ENCODE measurements around the gene HLCS.

HLCS gene

DNA sequence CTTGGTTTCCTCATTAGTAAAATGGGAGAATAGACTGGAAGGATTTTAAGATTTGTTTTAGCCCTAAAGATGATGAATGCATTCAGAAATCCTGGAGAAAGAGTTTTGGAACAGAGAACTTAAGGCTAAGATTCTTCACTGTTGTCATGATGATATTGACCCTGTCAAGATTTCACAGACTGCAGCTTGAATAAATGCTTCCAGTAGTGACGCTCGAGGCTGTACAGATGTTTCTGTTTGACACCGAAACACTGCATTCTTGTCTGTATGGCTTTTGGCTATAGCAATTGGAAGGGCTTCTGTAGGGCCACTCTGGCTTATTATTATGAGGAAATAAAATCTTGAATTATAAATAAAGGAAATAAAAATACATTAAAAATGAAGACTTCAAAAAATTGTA, 241.8 kb downstream of the HLCS start:
- peaks cover 36% of the 10 kb centered on the region for H3K27me3 ChIP-seq (ENCODE audit: insufficient read depth, insufficient read length)
- no peaks in the 10 kb centered on the region for H3K36me3 ChIP-seq (ENCODE audit: insufficient read depth, insufficient read length, low read length)
- peaks cover under 1% of the 10 kb centered on the region for H3K4me1 ChIP-seq (ENCODE audit: insufficient read depth, insufficient read length)
- no peak for DNase-seq (ENCODE audit: low read depth, low spot score)
- TF ChIP-seq SUZ12 (IDR thresholded peaks at IDR 0.05; ENCODE audit: extremely low read depth, insufficient read depth, insufficient read length) (no peak), YY1 (IDR thresholded peaks at IDR 0.05; ENCODE audit: insufficient read depth, insufficient read length) (no peak), ZNF274 (IDR thresholded peaks at IDR 0.05; ENCODE audit: low read depth, low read length) (no peak)
- H3K4me3 ChIP-seq (ENCODE audit: insufficient read length, low read depth), result no peak overlapping the region
- no peak overlapping the region for H3K9ac ChIP-seq (ENCODE audit: insufficient read length, low read depth)
- H3K9me3 ChIP-seq (ENCODE audit: insufficient read depth, low read length), result no peaks in the 10 kb centered on the region

DNA sequence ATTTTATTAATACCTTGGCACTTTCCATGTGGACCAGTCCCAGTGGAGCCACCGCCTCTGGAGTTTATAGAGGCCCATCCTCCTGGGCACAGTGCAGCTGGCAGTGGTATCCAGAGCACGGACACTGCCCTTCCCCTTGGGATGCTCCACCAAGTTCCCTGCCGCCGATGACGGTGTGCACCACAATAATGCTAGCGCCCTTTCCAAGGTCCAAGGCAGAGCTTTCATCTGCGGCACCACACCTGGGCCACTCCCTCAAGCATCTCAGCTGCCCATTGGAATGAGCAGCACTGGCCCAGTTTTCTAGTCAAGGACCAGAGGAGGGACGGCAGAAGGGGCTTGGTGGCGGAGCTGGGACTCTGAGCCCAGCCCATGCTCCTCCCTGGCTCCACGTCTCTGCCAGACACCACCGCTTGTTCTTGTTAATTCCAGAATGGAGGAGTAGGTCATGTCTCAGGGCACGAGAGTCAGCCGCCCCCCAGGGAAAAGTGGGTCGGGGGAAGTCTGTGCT, 243.0 kb downstream of the HLCS start:
- Histone ChIP-seq H3K27me3 (ENCODE audit: insufficient read depth, insufficient read length) (peaks cover 48% of the 10 kb centered on the region), H3K9me3 (ENCODE audit: insufficient read depth, low read length) (no peaks in the 10 kb centered on the region), H3K36me3 (ENCODE audit: insufficient read depth, insufficient read length, low read length) (no peaks in the 10 kb centered on the region), H3K4me3 (ENCODE audit: insufficient read length, low read depth) (no peak overlapping the region), H3K4me1 (ENCODE audit: insufficient read depth, insufficient read length) (peaks cover 11% of the 10 kb centered on the region), H3K9ac (ENCODE audit: insufficient read length, low read depth) (no peak overlapping the region)
- no peak for TF ChIP-seq ZNF274 (IDR thresholded peaks at IDR 0.05; ENCODE audit: low read depth, low read length)
- no peak for TF ChIP-seq SUZ12 (IDR thresholded peaks at IDR 0.05; ENCODE audit: extremely low read depth, insufficient read depth, insufficient read length)
- TF ChIP-seq YY1 (IDR thresholded peaks at IDR 0.05; ENCODE audit: insufficient read depth, insufficient read length), result no peak
- DNase-seq (ENCODE audit: low read depth, low spot score), result no peak

DNA sequence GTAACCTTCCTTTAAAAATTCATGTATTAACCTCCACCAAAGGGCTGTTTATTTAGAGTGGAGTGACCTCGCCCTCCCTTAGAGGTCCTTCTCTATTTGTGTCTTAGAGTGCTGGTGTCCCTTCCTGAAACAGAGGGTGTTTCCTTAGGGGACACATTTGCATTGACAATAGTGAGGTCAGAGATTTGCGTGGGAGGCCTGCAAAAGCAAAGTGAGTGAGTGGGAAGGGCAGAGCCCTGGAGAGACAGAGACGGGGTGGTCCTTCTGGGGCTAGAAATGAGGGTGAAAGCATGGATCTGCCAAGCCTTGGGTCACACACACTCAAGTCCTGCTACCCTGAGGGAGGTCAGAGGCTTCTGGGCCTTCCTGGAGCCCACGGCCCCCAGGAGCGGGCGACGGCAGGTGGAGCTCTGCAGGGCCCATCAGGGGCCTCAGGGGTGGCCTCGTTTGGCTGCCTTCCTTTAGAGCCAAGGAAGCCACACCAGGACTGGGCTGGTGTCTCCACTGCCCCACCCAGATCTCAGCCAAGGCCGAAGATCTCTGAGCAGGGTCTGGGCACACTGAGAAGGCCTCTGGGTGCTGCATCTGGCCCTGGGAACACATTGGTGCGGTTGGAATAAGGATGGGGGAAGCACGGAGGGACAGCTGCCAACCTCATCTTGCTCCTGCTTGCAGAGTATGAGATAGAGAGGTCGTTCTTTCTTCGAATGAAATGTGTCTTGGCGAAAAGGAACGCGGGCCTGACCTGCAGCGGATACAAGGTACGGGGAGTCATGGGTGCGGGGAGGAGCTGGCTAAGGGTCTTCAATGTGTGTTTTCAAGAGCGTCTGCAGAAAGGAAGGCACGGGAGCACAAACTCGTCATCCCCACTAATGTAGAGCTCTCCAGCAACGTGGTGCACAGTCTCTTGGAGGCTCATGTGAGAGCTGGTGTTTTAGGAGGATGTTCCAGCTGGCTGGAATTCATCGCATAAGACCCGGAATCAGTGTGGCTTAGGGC, 243.8 kb downstream of the HLCS start:
- Histone ChIP-seq H3K4me3 (ENCODE audit: insufficient read length, low read depth) (no peak overlapping the region), H3K4me1 (ENCODE audit: insufficient read depth, insufficient read length) (peaks cover 14% of the 10 kb centered on the region), H3K9me3 (ENCODE audit: insufficient read depth, low read length) (no peaks in the 10 kb centered on the region), H3K27me3 (ENCODE audit: insufficient read depth, insufficient read length) (peaks cover 49% of the 10 kb centered on the region), H3K36me3 (ENCODE audit: insufficient read depth, insufficient read length, low read length) (no peaks in the 10 kb centered on the region), H3K9ac (ENCODE audit: insufficient read length, low read depth) (no peak overlapping the region)
- no peak for DNase-seq (ENCODE audit: low read depth, low spot score)
- no peak for TF ChIP-seq ZNF274 (IDR thresholded peaks at IDR 0.05; ENCODE audit: low read depth, low read length)
- TF ChIP-seq SUZ12 (IDR thresholded peaks at IDR 0.05; ENCODE audit: extremely low read depth, insufficient read depth, insufficient read length), result no peak
- no peak for TF ChIP-seq YY1 (IDR thresholded peaks at IDR 0.05; ENCODE audit: insufficient read depth, insufficient read length)

DNA sequence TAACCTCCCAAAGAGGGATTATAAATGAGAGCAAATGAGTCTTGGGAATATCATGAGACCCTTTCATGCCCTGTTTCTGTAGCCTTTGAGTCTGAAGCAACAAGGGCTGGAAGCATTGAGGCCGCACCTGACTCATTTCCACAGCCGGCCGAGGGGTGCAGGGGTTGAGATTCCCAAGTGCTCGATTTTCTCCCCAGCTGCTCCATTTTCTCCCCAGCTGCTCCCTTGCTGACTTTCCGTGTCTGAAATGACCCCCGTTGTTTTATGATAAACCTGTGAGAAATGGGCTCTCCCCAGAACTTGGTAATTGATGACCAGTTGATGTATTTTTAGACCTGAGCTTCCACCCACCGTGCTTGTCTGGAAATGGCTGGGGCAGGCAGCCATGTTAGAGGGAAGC, 244.7 kb downstream of the HLCS start:
- no peak for DNase-seq (ENCODE audit: low read depth, low spot score)
- Histone ChIP-seq H3K4me3 (ENCODE audit: insufficient read length, low read depth) (no peak overlapping the region), H3K9ac (ENCODE audit: insufficient read length, low read depth) (no peak overlapping the region), H3K27me3 (ENCODE audit: insufficient read depth, insufficient read length) (peaks cover 57% of the 10 kb centered on the region), H3K9me3 (ENCODE audit: insufficient read depth, low read length) (no peaks in the 10 kb centered on the region), H3K4me1 (ENCODE audit: insufficient read depth, insufficient read length) (peaks cover 14% of the 10 kb centered on the region), H3K36me3 (ENCODE audit: insufficient read depth, insufficient read length, low read length) (no peaks in the 10 kb centered on the region)
- no peak for TF ChIP-seq SUZ12 (IDR thresholded peaks at IDR 0.05; ENCODE audit: extremely low read depth, insufficient read depth, insufficient read length)
- no peak for TF ChIP-seq ZNF274 (IDR thresholded peaks at IDR 0.05; ENCODE audit: low read depth, low read length)
- TF ChIP-seq YY1 (IDR thresholded peaks at IDR 0.05; ENCODE audit: insufficient read depth, insufficient read length), result no peak

DNA sequence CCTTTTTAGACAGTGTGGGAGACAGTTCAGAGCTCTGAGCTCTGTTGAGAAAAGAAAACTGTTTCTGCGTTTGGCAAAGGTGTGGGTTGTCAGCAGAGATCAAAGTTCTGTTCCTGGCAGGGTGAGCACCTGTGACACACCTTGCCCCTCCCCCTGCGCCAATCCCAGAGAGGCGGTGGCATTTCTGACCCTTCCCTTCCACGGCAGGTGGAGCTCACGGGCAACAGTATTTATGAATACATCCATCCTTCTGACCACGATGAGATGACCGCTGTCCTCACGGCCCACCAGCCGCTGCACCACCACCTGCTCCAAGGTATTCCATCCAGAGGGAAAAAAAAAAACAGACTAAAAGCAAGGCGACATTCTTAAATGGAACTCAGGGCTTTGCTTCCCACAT, 246.9 kb downstream of the HLCS start:
- Histone ChIP-seq H3K27me3 (ENCODE audit: insufficient read depth, insufficient read length) (peaks cover 79% of the 10 kb centered on the region), H3K36me3 (ENCODE audit: insufficient read depth, insufficient read length, low read length) (no peaks in the 10 kb centered on the region), H3K9ac (ENCODE audit: insufficient read length, low read depth) (no peak overlapping the region), H3K4me1 (ENCODE audit: insufficient read depth, insufficient read length) (peaks cover 14% of the 10 kb centered on the region), H3K4me3 (ENCODE audit: insufficient read length, low read depth) (no peak overlapping the region), H3K9me3 (ENCODE audit: insufficient read depth, low read length) (no peaks in the 10 kb centered on the region)
- no peak for DNase-seq (ENCODE audit: low read depth, low spot score)
- TF ChIP-seq SUZ12 (IDR thresholded peaks at IDR 0.05; ENCODE audit: extremely low read depth, insufficient read depth, insufficient read length) (no peak), YY1 (IDR thresholded peaks at IDR 0.05; ENCODE audit: insufficient read depth, insufficient read length) (no peak), ZNF274 (IDR thresholded peaks at IDR 0.05; ENCODE audit: low read depth, low read length) (no peak)

DNA sequence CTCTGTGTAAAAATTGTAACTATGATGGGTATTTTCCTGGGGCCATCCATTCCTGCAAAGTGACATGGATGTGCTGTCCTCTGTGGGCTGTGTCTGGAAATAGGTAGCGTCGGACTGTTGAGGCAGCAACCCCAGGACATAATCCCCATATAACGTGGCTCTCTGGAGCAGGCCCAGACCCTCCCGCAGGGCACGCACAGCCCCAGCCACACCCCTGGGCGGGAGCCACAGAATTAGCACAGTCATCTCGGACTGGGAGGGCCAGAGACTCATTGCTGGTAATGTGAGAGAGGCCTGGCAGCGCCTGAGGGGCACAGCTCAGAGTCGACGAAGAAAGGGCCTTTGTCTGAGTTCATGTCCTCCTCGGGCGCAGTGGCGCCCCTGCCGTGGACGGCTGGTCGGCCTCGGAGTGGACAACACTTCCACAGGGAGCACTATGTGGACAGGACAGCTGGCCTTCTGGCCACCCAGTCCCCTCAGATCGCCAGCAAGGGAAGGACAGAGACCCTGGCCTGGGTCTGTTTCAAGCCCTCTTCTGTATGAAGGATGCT, 247.4 kb downstream of the HLCS start:
- H3K9me3 ChIP-seq (ENCODE audit: insufficient read depth, low read length), result no peaks in the 10 kb centered on the region
- no peak overlapping the region for H3K4me3 ChIP-seq (ENCODE audit: insufficient read length, low read depth)
- H3K36me3 ChIP-seq (ENCODE audit: insufficient read depth, insufficient read length, low read length), result no peaks in the 10 kb centered on the region
- DNase-seq (ENCODE audit: low read depth, low spot score), result no peak
- peaks cover 14% of the 10 kb centered on the region for H3K4me1 ChIP-seq (ENCODE audit: insufficient read depth, insufficient read length)
- TF ChIP-seq SUZ12 (IDR thresholded peaks at IDR 0.05; ENCODE audit: extremely low read depth, insufficient read depth, insufficient read length) (no peak), ZNF274 (IDR thresholded peaks at IDR 0.05; ENCODE audit: low read depth, low read length) (no peak), YY1 (IDR thresholded peaks at IDR 0.05; ENCODE audit: insufficient read depth, insufficient read length) (no peak)
- H3K9ac ChIP-seq (ENCODE audit: insufficient read length, low read depth), result no peak overlapping the region
- peaks cover 85% of the 10 kb centered on the region for H3K27me3 ChIP-seq (ENCODE audit: insufficient read depth, insufficient read length)

DNA sequence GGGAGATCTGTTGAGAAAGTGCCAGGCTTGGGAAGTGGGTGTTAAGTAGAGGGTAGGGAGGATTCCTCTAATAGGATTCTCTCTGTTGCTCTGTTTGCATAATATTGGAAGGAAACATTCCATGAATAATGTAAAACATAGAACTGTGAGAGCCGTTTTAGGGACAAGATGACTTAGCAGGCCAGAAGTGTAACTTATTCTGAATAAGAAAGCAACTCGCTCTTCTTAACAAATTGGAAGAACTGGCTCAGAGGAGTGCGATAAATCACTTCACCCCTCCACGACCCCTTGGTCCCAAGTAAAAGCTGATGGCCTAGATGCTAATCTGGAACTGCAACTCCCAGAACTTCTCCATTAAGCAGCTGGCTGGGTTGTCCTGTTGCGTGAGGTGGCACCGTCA, 248.5 kb downstream of the HLCS start:
- H3K4me3 ChIP-seq (ENCODE audit: insufficient read length, low read depth), result no peak overlapping the region
- TF ChIP-seq YY1 (IDR thresholded peaks at IDR 0.05; ENCODE audit: insufficient read depth, insufficient read length), result no peak
- no peak for TF ChIP-seq SUZ12 (IDR thresholded peaks at IDR 0.05; ENCODE audit: extremely low read depth, insufficient read depth, insufficient read length)
- no peak for TF ChIP-seq ZNF274 (IDR thresholded peaks at IDR 0.05; ENCODE audit: low read depth, low read length)
- no peaks in the 10 kb centered on the region for H3K36me3 ChIP-seq (ENCODE audit: insufficient read depth, insufficient read length, low read length)
- DNase-seq (ENCODE audit: low read depth, low spot score), result no peak
- no peaks in the 10 kb centered on the region for H3K9me3 ChIP-seq (ENCODE audit: insufficient read depth, low read length)
- peaks cover 91% of the 10 kb centered on the region for H3K27me3 ChIP-seq (ENCODE audit: insufficient read depth, insufficient read length)
- H3K4me1 ChIP-seq (ENCODE audit: insufficient read depth, insufficient read length), result peaks cover 14% of the 10 kb centered on the region
- H3K9ac ChIP-seq (ENCODE audit: insufficient read length, low read depth), result no peak overlapping the region

Measured in NT2/D1 (cell line).